ENCODE data around the gene SELENOW. TPM values are rescaled to one million over a fixed set of nuclear protein-coding genes. Genes with fewer than 3 reads are reported as not detected.

Gene SELENOW
- total RNA-seq, result 100 to 1,000 TPM in 3 of 6 experiments, 10 to 100 TPM in 3; 46.4 to 141 (median 83.0) TPM
- long read RNA-seq, transcript SELENOW-215 (1 exons, 2,503 nt), result minor isoform, 26 of 61 reads
- long read RNA-seq, transcript SELENOW-212 (6 exons, 888 nt), result major isoform, 35 of 61 reads
- long read RNA-seq, partial matches to known transcripts, result 0 of 61 reads
- long read RNA-seq, other reads (novel, unspliced or antisense), result 0 of 61 reads

DNA sequence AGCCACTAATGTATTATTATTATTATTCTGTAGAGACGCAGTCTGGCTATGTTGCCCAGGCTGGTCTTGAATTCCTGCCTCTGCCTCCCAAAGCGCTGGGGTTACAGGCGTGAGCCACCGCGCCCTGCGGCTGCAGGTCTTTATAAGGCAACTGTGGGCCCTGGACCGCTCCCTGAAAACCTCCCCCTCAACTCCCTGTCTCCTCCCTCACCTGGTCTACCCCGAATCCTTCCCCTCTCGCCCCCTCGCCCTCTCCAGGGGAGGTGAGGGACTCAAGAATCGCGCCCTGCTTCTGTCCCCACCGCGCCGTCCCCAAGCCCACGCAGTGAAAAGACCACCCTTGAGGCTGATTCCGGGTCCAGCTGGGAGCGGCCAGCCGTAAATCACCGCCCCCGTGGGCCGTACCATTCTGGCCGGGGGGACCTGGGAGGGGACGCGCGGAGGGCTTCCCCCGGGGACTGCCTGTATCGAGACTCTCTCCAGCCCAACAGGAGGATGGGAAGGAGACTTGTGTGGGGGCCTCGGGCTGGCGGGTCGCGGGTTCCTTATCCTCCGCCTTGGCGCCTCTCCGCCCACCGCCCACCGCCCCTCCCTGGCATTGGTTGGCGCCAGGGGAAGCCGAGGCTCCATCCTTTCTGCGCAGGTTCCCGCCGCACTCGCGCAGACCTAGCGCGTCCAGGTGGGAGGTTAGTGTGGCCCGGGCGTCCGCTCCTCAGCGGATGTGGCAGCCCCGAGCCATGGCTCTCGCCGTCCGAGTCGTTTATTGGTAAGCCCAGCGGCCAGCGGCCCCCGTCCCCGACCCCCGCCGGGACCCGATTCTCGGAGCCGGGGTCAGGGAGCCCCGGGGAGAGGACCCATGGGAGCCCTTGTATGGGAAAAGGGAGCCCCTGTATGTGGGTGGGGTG lies at the start of gene SELENOW:
Gene SELENOW (plus strand): TSS at position 655 of the 905 bp plus-strand sequence. CDS start 83 bp downstream, at position 738.
- 7% methylated on average over 12 of the region's 65 CpGs for WGBS (ENCODE audit: insufficient coverage, low coverage, low lambda C conversion rate, missing lambda C conversion rate)
- Histone ChIP-seq H3K9me3 (no peaks in the 10 kb centered on the region), H3K4me1 (peaks cover 0 to 27% (median 0%) of the 10 kb centered on the region in 4 donors), H3K27ac (peak within 1 kb of the TSS; percentile 98 to 99 (median 98)), H3K36me3 (peaks cover 0 to 10% (median under 1%) of the 10 kb centered on the region in 4 donors), H3K4me3 (peak within 1 kb of the TSS; percentile 72 to 93 (median 90)), H3K27me3 (no peaks in the 10 kb centered on the region)
- DNase-seq, result peak; percentile 78 to 82 (median 80)
- intact Hi-C loops (cut with DNase I), result no loop called here
- ATAC-seq, result peak; percentile 92 to 93 (median 92)
- TF ChIP-seq, protein P1, sequence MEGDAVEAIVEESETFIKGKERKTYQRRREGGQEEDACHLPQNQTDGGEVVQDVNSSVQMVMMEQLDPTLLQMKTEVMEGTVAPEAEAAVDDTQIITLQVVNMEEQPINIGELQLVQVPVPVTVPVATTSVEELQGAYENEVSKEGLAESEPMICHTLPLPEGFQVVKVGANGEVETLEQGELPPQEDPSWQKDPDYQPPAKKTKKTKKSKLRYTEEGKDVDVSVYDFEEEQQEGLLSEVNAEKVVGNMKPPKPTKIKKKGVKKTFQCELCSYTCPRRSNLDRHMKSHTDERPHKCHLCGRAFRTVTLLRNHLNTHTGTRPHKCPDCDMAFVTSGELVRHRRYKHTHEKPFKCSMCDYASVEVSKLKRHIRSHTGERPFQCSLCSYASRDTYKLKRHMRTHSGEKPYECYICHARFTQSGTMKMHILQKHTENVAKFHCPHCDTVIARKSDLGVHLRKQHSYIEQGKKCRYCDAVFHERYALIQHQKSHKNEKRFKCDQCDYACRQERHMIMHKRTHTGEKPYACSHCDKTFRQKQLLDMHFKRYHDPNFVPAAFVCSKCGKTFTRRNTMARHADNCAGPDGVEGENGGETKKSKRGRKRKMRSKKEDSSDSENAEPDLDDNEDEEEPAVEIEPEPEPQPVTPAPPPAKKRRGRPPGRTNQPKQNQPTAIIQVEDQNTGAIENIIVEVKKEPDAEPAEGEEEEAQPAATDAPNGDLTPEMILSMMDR (IDR thresholded peaks at IDR 0.05), result no peak
- peak; percentile 85 for TF ChIP-seq POLR2A (IDR thresholded peaks at IDR 0.05)

DNA sequence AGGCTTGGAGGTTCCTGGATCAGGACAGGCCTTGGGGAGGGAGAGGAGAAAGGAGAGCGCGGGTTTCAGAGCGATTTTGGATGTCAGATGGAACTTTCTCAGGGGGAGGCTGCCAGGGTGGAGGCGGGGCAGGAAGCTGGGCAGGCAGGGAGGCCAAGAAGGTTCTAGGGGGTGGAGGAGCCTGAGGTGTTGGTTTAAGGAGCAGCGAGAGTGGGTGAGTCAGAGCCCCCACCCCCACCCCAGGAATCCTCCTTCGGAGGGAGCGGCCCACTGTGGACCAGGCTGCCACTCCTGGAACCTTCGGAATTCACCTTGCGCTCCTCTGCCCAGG lies 49.1 kb upstream of the SELENOW start:
- Histone ChIP-seq H3K4me1 (peaks cover 0 to 9% (median 2%) of the 10 kb centered on the region in 4 donors), H3K9me3 (no peaks in the 10 kb centered on the region), H3K36me3 (no peaks in the 10 kb centered on the region), H3K4me3 (no peak overlapping the region), H3K27ac (no peak overlapping the region), H3K27me3 (no peaks in the 10 kb centered on the region)
- WGBS (ENCODE audit: insufficient coverage, low coverage, low lambda C conversion rate, missing lambda C conversion rate), result 29% methylated on average over 5 of the region's 9 CpGs
- intact Hi-C loops (cut with DNase I), result no loop called here
- no peak for TF ChIP-seq POLR2A (IDR thresholded peaks at IDR 0.05)
- TF ChIP-seq, protein P1 (IDR thresholded peaks at IDR 0.05), result no peak
- DNase-seq, result no peak
- ATAC-seq, result peak; percentile 34 to 68 (median 44)

DNA sequence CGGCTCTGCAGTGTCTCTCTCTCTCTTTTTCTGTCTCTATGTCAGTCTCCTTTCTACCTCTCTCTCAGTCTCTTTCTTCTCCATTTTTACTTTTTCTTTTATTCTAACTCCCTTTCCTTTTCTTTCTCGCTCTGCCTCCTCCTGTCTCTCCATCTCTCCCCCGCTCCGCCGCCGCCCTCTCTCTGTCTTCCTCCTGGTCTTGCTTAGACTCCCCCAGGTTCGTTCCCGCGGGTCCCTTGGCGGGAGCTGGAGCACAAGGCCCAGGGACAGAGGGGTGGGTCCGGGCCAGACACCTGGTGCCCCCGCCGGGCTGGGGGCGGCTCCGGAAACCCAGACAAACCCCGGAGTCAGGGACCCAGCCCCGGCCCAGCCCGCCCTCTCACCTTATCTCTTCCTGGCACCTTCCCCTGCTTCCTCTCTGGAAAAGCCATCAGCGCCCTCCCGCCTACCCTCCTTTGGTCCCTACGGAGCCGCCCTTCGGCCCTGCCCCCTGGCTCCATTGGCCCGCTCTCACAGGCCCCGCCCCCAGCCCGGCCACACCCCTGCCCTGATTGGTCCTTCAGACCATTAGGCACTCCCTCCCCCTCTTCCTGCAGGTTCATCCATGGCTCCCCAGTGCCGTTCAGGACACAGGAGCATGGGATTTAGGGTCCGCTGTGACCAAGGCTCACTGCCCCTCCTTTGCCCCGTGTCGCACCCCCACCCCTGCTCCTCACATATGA lies 48.5 kb upstream of the SELENOW start:
- H3K4me3 ChIP-seq, result no peak overlapping the region
- H3K4me1 ChIP-seq, result peaks cover 0 to 7% (median 2%) of the 10 kb centered on the region in 4 donors
- ATAC-seq (peak; percentile 77 to 83 (median 80)), DNase-seq (peak in 2 of 3 donors; percentile 66 to 75)
- WGBS (ENCODE audit: insufficient coverage, low coverage, low lambda C conversion rate, missing lambda C conversion rate), result 24% methylated on average over 29 of the region's 30 CpGs
- no peak overlapping the region for H3K27ac ChIP-seq
- H3K27me3 ChIP-seq, result no peaks in the 10 kb centered on the region
- no peaks in the 10 kb centered on the region for H3K36me3 ChIP-seq
- intact Hi-C loops (cut with DNase I), result no loop called here
- no peaks in the 10 kb centered on the region for H3K9me3 ChIP-seq
- TF ChIP-seq POLR2A (IDR thresholded peaks at IDR 0.05), result no peak
- TF ChIP-seq, protein P1 (IDR thresholded peaks at IDR 0.05), result no peak

DNA sequence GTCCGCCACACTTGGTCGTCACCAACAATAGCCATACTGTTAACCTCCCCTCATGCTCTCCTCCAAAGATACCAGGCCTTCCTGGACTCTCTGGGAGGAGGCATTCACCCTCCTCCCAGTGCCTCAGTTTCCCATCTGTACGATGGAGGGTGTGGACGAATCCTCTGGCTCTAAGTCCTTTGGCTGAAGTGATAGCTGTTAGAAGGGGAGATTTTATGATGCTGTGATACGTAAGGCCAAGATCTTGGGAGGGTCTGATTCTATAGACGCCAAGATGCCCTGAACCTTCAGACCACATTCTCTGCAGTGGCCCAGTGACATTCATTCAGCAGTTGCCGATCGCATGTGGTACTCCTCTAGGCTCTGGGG lies 48.0 kb upstream of the SELENOW start:
- no peak for ATAC-seq
- no peaks in the 10 kb centered on the region for H3K9me3 ChIP-seq
- no peaks in the 10 kb centered on the region for H3K36me3 ChIP-seq
- no peak for TF ChIP-seq POLR2A (IDR thresholded peaks at IDR 0.05)
- TF ChIP-seq, protein P1 (IDR thresholded peaks at IDR 0.05), result no peak
- intact Hi-C loops (cut with DNase I), result no loop called here
- no peaks in the 10 kb centered on the region for H3K27me3 ChIP-seq
- no peak overlapping the region for H3K27ac ChIP-seq
- H3K4me1 ChIP-seq, result peaks cover 0 to 7% (median 2%) of the 10 kb centered on the region in 4 donors
- no peak overlapping the region for H3K4me3 ChIP-seq
- no peak for DNase-seq
- 89% methylated on average over 5 of the region's 8 CpGs for whole genome bisulfite sequencing (ENCODE audit: insufficient coverage, low coverage, low lambda C conversion rate, missing lambda C conversion rate)
